Mucosa of descending colon (tissue), 3 donors: ENCODE data around the gene TACR2. TPM values are rescaled to one million over a fixed set of nuclear protein-coding genes. Genes with fewer than 3 reads are reported as not detected.

ENCODE experiments used
- ATAC-seq: fragments of 200-7000 bp; cut with Tn5 transposase; one replicate; pipeline ENCODE4 v1.9.1; 2020; ENCODE audit warnings: mild to moderate bottlenecking, moderate library complexity
- DNase-seq, 3 donors: peaks; one replicate each; pipeline ENCODE4 v3.0.0-alpha.2; 2020
- H3K36me3 ChIP-seq: fragments of 200-600 bp; one replicate; pipeline ENCODE4 v1.8.0; 2021; ENCODE audit warnings: low read depth, mild to moderate bottlenecking
- H3K4me1 ChIP-seq: fragments of 200-600 bp; one replicate; pipeline ENCODE4 v1.8.0; 2021; ENCODE audit warnings: low read depth, mild to moderate bottlenecking
- H3K4me3 ChIP-seq: fragments of 200-600 bp; one replicate; pipeline ENCODE4 v1.8.0; 2021; ENCODE audit warnings: mild to moderate bottlenecking
- H3K9me3 ChIP-seq: fragments of 200-600 bp; one replicate; pipeline ENCODE4 v1.8.0; 2021; ENCODE audit warnings: mild to moderate bottlenecking
- intact Hi-C, 2 donors: fragments of 100-400 bp; cut with DNase I in 1 of 2; cut with micrococcal nuclease in 1 of 2; formaldehyde crosslinking; loops; one replicate each; pipeline versions ENCODE4 v1.11.0 to v1.11.1; 2022; cut with DNase I, micrococcal nuclease
- total RNA-seq, 3 donors: library from RNA; stranded (reverse); fragmentation: NEBNext Ultra II Directional in 2 of 3; extraction: Animal tissue kit (Norgen Biotek cat#: 25700) in 2 of 3; gene quantifications; one replicate each; pipeline versions ENCODE4 v1.2.1 to v1.2.4, GENCODE V29; 2021 to 2023
- TF ChIP-seq, protein P1 (sequence below): fragments of 200-600 bp; IDR thresholded peaks from one replicate; pipeline ENCODE4 v1.8.0; 2022; ENCODE audit warnings: antibody characterized with exemption, mild to moderate bottlenecking
- donor health status: DM: no; HTN: no; CAD: no; lungs with moderate emphysema.
- donor health status: DM: no; HTN: no; CAD: no.
- donor health status: DM: no; HTN: yes; CAD: no.

Gene TACR2
- total RNA-seq, 3 donors from 2014 or later = 6.3 to 204 (median 9.5) TPM

DNA sequence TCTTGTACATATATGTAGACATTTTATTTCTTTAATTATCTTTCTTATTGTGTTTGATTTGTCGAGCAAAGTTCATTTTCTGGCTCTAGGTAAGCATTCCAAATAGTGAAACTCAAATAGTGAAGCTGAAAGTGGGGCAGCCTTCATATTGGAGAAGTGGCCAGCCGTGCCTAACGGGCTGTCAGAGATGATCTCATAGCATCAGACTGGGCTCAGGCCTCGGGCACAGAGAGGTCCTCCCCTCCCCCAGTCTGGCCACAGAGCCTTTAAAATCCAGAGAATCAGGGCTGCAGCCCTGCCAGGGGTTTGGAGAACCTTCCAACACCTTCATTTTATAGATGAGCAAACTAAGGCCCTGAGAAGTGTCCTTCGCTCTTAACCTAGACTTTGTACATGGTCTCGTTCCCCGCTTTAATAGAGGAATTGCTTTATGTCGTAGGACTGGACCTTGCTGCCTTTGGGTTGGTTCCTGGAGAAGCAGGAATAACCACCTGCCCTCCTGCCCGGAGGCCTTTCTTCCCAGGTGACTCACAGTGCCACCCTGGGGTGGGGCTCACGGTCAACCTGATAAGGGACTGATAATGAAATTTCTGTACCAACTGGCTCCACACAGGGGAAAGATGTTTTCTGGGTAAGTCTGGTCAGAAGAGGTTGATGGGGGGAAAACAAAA is 41.8 kb upstream of the TACR2 start:
- ATAC-seq (peak; percentile 94), DNase-seq (peak; percentile 82 to 88 (median 87))
- intact Hi-C loops = no loop called here
- TF ChIP-seq, protein P1, sequence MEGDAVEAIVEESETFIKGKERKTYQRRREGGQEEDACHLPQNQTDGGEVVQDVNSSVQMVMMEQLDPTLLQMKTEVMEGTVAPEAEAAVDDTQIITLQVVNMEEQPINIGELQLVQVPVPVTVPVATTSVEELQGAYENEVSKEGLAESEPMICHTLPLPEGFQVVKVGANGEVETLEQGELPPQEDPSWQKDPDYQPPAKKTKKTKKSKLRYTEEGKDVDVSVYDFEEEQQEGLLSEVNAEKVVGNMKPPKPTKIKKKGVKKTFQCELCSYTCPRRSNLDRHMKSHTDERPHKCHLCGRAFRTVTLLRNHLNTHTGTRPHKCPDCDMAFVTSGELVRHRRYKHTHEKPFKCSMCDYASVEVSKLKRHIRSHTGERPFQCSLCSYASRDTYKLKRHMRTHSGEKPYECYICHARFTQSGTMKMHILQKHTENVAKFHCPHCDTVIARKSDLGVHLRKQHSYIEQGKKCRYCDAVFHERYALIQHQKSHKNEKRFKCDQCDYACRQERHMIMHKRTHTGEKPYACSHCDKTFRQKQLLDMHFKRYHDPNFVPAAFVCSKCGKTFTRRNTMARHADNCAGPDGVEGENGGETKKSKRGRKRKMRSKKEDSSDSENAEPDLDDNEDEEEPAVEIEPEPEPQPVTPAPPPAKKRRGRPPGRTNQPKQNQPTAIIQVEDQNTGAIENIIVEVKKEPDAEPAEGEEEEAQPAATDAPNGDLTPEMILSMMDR = no peak
- H3K4me3 ChIP-seq = no peak overlapping the region
- no peaks in the 10 kb centered on the region for H3K36me3 ChIP-seq
- no peaks in the 10 kb centered on the region for H3K9me3 ChIP-seq
- H3K4me1 ChIP-seq = peaks cover 51% of the 10 kb centered on the region

DNA sequence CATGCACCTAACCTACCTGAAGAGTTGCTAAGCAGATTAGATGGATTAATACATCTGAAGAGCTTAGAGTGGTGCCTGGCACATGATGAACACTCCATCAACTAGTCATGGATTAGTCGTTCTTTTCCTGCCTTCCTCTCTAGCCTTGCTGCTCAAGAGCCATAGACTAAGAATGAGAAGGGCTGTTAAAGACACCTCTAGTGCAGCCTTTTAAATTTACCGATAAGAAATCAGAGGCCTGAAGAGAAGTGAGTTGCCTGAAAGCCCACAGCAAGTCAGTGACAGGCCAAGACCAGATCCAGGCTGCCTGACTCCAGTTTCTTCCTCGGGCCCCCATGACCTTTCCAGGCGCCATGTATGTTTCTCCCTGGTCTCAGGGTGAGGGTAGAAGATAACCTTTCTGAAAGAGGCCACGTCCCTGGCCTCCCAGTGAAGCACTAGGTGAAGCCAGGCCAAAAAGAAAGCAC is 41.1 kb upstream of the TACR2 start:
- Histone ChIP-seq H3K4me3 (no peak overlapping the region), H3K4me1 (peaks cover 59% of the 10 kb centered on the region), H3K9me3 (no peaks in the 10 kb centered on the region), H3K36me3 (no peaks in the 10 kb centered on the region)
- TF ChIP-seq, protein P1 = no peak
- ATAC-seq (no peak), DNase-seq (no peak)
- intact Hi-C loops = no loop called here

DNA sequence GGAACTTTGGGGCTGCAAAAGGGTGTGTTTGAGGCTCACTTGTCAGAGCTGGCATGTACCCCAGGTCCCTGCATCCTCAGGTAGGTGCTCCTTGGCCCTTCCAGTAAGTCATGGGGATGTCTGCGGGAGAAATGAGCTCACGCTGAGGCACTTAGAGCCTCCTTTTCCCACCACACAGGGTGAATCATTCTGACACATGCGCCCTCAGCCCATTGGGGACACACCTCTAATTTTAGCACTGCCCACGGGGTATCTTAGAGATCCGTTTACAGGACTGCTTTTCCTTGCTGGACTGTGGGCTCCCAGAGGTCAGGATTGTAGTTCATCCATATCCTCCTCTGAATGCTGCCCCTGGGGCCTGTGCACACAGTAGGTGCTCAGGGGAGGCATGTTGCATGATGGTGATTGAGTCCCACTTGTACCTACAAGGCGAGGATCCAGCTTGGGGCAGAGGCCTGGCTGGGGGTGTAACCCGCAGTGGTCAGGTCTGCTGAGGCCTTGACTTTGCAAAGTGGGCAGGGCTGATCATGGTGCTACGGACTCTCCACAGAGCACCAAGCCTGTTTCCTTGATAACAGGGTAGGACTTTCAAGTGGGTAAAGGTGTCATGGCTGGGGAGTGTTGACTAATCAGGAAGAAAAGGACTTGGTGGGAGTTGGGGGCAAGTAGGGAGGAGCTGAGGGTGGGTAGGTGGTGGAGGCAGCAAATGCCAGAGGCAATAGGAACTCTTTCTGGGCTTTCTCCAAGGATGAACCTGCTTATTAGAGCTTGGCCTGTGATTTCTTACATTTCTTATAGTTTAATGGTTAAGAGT is 40.4 kb upstream of the TACR2 start:
- H3K36me3 ChIP-seq = no peaks in the 10 kb centered on the region
- intact Hi-C loops = no loop called here
- TF ChIP-seq, protein P1 = no peak
- no peak overlapping the region for H3K4me3 ChIP-seq
- H3K9me3 ChIP-seq = no peaks in the 10 kb centered on the region
- H3K4me1 ChIP-seq = peaks cover 63% of the 10 kb centered on the region
- no peak for ATAC-seq
- no peak for DNase-seq

DNA sequence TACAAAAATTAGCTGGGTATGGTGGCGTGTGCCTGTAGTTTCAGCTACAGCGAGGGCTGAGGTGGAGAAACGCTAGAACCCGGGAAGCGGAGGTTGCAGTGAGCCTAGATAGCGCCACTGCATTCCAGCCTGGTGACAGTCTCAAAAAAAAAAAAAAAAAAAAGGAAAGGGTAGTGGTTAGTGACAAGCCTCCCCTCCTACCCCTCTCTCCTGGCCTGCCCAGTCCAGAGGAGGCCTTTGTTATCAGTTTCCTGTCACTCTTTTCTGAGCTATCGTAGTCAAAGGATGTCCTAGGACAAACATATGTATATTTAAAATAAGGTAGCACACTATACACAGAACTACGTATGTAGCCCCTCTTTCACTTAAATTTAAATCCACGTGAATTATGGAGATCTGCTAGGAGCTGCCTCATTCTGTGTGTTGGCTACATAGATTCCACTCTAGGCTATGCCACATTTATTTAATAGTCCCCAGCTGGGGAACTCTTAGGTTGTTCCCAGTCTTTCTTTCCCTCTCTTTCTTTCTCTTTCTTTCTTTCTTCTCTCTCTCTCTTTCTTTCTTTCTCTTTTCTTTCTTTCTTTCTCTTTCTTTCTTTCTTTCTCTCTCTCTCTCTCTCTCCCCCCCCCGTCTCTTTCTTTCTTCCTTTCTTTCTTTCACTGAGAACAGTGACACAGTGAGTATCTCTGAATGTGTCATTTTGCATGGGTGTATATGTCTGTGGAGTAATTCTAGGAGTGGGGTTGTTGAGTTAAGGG is 38.5 kb upstream of the TACR2 start:
- peaks cover 65% of the 10 kb centered on the region for H3K4me1 ChIP-seq
- no peak for DNase-seq
- ATAC-seq = no peak
- no peak overlapping the region for H3K4me3 ChIP-seq
- TF ChIP-seq, protein P1 = no peak
- H3K36me3 ChIP-seq = no peaks in the 10 kb centered on the region
- intact Hi-C loops = no loop called here
- no peaks in the 10 kb centered on the region for H3K9me3 ChIP-seq

DNA sequence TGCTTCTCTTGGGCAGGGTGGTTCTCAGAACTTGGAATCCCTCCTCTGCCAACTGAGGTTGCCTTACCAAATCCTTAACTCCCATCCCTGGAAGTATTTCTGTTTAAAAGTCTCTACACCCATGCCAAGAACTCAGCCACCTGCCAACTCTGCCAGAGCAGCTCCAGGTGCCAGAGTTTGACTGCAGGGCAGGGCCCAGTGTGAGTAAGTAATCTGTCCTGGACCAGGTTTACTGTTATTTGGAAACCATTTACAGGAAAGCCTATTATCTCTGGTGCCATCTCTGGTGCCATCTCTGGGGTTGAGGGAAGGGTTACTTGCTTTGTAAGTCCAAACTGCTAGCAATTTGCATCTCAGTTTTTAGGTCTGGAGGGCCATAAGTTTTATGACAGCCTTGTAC is 37.1 kb upstream of the TACR2 start:
- ATAC-seq (no peak), DNase-seq (peak in 1 of 3 donors; percentile 51)
- Histone ChIP-seq H3K4me3 (no peak overlapping the region), H3K9me3 (no peaks in the 10 kb centered on the region), H3K36me3 (no peaks in the 10 kb centered on the region), H3K4me1 (peaks cover 65% of the 10 kb centered on the region)
- TF ChIP-seq, protein P1 = no peak
- intact Hi-C loops = no loop called here
